NCI-H510A treated with DMSO at 0.1 percent for 48 hours (cell line): ENCODE data around the gene PBXIP1.
"Not testable (repeated sequence)": the region's sequence is repeated elsewhere in the genome, so short reads cannot be mapped to it uniquely, and the experiment has no call there.

ENCODE experiments used
- DNase-seq: peaks from one replicate; lab custom pipeline; 2025; lab: John Stamatoyannopoulos, UW

Gene PBXIP1

GRCh38 chr1:154994269-154994587, 38.3 kb upstream of the PBXIP1 start:
- no peak for DNase-seq

DNA sequence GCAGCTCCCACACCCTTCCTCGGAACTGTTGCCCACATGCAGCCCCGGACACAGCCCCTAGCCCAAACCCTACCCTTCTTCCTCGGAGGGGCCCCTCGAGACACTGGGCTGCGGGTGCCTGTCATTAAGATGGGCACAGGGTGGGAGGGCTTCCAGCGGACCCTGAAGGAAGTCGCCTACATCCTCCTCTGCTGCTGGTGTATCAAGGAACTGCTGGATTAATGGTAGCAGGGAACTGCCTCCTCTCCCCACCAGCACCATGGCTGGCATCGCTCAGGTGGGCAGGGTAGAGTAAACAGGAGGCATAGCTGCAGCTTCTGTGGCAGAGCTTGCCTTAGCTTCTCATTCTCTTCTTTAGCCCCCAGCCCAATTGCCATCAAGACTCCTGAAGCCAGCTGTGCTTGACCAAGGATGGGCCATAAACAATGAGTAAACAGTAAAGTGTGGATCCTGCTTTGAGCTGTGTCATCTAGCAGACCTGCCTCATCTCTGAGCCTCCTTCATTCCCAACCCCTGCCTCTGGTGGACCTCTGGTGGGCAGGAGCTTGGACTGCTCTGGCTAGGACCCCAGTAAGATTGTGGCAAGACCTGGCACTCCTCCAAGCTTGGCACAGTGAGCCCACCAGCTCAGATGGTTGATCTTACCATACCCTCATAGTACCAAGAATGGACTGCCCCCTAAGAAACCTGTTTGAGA, 37.8 kb upstream of the PBXIP1 start, which contains the start of gene LENEP:
Gene LENEP (plus strand): TSS at position 15 of the 697 bp plus-strand sequence. CDS start 22 bp downstream, at position 37.
- DNase-seq: no peak

DNA sequence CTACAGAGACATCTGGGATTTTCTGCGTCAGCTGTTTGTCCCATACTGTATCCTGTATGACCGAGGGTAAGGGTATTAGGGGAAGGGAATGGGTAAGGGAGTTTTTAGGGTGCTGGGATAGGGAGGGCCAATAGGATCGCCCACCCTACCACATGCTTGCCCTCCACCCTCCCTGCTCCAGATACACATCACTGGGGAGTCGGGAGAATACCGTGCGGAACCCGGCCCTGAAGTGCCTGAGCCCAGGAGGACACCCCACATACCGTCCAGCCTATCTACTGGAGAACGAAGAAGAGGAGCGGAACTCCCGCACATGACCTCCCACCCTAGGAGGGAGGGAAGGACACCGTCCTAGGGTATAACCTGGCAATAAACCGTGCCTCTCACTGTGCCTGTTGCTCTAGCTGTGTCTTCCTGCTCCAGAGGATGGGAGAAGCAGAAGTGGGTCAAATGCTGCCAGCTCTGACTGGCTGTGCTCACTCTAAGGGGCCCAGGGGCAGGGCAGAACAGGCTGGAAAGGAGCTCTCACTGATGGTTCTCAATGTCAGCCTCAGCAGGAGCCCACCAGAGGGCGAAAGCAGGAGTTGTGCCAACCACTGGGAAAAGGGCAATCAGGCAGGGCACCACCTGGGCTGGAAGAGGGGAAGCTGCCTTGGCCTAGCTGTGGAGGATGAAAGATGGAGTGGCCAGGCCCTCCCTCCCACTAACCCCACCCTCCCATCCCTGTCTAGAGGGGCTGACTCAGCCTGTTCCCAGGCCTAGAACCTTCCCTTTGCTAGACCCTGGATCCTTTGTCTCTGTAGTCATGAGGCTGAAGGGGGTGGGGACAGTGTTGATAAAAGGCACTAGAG, 37.0 kb upstream of the PBXIP1 start:
- DNase-seq: peak; percentile 50

- DNase-seq: no peak
Observed at GRCh38 chr1:154990276-154990675, 34.4 kb upstream of the PBXIP1 start.

- no peak for DNase-seq
Observed at GRCh38 chr1:154989195-154989860, 33.4 kb upstream of the PBXIP1 start.

DNA sequence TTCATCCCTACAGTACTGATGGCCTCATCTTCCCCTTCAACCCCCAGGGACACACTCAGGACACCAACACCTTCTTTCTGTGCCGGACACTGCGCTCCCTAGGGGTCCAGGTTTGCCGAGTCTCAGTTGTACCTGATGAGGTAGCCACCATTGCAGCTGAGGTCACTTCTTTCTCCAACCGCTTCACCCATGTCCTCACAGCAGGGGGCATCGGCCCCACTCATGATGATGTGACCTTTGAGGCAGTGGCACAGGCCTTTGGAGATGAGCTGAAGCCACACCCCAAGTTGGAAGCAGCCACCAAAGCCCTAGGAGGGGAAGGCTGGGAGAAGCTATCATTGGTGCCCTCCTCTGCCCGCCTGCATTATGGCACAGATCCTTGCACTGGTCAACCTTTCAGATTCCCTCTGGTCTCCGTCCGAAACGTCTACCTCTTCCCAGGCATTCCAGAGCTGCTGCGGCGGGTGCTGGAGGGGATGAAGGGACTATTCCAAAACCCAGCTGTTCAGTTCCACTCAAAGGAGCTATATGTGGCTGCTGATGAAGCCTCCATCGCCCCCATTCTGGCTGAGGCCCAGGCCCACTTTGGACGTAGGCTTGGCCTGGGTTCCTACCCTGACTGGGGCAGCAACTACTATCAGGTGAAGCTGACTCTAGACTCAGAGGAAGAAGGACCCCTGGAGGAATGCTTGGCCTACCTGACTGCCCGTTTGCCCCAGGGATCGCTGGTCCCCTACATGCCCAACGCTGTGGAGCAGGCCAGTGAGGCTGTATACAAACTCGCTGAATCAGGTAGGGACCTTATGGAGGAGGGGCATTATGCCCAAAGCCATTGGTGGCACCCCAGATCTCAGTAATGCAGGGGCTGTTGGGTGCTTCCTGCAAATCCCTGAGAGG, 32.4 kb upstream of the PBXIP1 start:
- no peak for DNase-seq

DNA sequence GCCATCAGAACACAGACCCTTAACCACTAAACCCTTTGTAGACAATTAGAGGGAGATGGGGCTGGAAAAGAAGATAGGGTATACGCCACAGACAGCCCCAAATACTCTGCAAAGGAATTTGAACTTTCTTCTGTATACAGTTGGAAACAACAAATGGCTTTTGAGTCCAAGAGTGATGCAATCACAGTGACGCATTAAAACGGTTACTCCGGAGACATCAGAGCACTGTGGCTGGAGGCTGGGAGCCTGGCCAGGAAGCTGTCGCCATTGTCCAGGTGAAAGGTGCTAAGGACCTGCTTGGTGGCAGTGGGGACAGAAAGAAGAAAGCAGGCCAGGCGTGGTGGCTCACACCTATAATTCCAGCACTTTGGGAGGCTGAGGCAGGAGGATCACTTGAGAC, 31.4 kb upstream of the PBXIP1 start:
- DNase-seq: no peak

GRCh38 chr1:154986736-154987135, 30.8 kb upstream of the PBXIP1 start:
- DNase-seq: not testable (repeated sequence)

DNA sequence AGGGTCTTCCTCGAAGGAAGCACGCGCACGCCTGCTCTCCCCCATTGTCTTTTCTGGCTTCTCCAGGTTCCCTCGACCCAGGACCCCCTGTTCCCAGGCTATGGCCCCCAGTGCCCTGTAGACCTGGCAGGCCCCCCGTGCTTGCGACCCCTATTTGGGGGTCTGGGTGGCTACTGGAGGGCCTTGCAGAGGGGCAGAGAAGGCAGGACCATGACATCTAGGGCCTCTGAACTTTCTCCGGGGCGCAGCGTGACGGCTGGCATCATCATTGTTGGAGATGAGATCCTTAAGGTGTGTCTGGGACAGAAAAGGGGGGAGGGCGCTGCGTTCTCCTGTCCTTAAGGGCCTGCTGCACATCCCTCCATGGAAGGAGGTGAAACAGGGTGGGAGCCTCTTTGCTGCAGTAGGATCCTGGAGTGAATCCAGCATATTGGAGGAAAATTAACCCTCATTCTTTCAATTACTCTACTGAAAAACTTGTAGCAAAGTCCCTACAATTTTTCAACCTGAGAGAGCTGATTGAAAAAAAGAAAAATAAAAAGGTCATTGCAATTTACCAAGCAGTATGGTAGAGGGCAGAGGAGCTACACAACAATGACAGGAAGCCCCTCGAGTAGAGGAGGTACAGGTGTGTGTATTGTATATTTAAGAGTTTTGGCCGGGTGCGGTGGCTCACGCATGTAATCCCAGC, 28.0 kb upstream of the PBXIP1 start:
- DNase-seq: no peak

DNA sequence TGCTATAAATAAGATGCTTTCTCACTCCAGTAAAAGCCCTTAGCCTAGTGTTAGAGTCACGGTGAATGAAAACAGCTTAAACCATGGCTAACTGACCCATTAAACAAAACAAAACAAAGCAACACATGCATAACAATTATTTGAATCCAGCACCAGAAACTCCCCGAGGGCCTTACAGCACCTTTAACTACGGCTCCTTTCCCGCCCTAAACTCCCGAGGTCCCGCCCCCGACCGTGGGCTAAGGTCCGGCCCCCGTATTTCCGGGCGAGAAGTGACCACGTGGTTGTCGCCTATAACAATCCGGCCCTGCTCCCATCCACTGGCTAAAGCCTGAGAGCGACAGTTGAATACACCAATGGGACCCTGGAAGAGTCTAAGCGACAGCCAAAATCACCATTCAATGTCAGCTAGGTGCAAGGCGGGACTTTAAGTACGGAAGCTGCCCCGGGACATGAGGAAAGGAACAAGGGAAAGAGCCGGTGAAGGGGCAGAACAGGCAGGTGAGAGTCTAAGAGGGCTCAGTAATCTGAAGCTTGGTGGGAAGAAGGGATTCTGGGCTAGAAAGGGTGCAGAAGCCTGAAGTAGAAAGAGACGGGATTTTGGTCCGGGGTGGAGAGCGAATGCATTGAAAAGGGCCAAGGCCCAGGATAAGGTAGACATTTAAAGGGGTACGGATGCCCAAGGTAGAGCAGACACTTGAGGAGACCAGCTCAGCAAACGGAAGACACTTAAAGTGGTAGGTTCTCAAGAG, 27.2 kb upstream of the PBXIP1 start, which contains the start of gene FLAD1:
Gene FLAD1 (plus strand): TSS at position 448 of the 752 bp plus-strand sequence. CDS start 351 bp downstream, outside the sequence.
- peak; percentile 99 for DNase-seq

DNA sequence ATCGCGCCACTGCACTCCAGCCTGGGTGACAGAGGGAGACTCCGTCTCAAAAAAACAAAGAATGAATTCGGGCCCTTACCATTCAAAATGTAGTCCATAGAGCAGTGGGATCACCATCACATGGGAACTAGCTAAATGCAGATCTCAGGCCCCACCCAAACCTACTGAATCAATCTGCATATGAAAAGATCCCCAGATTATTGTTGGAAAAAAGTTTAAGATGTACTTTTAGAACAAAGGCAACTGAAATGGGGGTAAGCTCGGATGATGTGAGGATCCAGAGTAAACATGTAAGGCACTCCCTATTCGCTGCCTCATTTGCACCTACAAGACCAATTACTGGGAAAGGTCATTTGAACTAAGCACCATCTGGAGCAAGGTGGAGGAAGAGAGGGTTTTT, 26.4 kb upstream of the PBXIP1 start:
- no peak for DNase-seq

- no peak for DNase-seq
Observed at GRCh38 chr1:154978360-154978759, 22.5 kb upstream of the PBXIP1 start.

GRCh38 chr1:154977762-154978161, 21.9 kb upstream of the PBXIP1 start:
- DNase-seq: not testable (repeated sequence)

DNA sequence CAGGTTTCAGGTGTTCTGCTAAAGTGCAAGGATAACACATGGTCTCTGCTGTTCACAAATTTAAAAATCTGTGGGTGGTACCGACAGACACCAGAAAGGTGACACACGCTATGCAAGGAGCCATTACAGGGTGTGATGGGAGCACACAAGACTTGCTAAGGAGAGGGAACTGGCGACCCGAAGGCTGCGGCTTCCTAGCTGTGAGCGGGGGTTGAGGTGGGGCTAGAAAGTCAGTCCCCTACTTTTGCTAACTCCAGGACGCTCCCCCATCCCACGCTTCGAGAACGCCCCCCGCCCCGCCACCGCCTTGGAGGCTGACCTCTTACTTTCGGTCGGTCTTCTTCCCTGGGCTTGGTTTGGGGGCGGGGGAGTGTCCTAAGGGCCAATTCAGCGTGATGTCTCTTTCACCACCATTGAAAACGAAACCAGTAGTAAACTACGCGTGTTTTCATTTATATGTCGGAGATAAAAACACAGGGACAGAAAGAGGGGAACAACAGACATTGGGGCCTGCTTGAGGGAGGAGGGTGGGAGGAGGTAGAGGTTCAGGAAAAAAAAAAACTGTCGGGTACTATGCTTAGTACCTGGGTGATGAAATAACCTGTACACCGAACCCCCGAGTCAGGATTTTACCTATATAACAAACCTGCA, 19.6 kb upstream of the PBXIP1 start:
- DNase-seq: no peak

DNA sequence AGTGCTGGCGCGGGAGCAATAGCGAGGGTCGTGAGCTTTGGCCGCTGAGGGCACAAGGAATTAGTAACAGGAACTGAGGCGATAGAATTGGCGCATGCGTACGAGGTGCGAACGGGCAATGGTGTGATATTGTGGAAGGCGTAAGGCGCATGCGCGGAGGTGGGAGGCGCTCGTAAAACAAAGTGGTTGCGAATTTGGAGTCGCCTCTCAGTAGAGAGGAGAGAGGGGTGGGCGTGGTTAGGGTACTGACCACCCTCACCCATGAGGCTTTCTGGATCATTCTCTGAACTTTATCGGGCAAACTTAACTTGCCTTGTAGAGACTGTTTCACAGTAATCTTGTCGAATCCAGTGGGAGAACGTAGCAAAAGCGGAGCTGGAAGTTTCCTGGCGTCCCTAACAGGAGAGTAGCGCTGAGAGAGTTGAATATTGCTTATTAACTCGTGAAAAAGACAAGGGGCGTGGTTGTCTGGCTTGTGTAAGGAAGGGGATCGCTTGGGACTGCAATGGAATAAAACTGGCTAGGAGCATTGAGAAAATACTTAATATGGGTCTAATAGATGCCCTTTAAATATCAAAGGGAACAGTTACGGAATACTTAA, 19.0 kb upstream of the PBXIP1 start:
- peak; percentile 96 for DNase-seq

GRCh38 chr1:154974102-154974807, 18.4 kb upstream of the PBXIP1 start, which contains the start of gene CKS1B:
TSS of gene CKS1B (plus strand) at chr1:154974681. CDS start at chr1:154974746, 65 bp downstream.
- peak; percentile 99 for DNase-seq

GRCh38 chr1:154973344-154974101, 17.6 kb upstream of the PBXIP1 start:
- DNase-seq: peak; percentile 97
